NCI-H524 treated with DMSO at 0.1 percent for 48 hours (cell line): ENCODE results near the gene TMEM121B.

Experiments used
- DNase-seq: peaks from one replicate; lab custom pipeline; 2025; lab: John Stamatoyannopoulos, UW

The TMEM121B gene

DNA sequence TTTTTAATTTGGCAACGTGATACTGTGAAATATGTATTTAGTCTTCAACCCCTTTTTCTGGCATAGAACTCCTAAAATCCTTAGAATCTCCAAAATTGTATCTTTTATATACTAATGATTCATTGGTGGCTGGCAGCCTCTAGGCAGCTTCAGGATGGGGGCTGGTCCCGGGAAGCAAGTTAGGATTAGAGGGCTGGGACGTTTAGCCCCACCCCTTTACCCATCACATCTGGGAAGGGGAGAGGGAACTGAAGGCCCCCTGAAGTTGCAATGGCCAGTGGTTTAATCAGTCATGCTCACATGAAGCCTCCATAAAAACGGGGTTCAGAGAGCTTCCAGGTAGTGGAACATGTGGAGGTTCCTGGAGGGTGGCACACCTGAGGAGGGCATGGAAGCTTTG, 29.3 kb downstream of the TMEM121B start:
- DNase-seq = no peak

DNA sequence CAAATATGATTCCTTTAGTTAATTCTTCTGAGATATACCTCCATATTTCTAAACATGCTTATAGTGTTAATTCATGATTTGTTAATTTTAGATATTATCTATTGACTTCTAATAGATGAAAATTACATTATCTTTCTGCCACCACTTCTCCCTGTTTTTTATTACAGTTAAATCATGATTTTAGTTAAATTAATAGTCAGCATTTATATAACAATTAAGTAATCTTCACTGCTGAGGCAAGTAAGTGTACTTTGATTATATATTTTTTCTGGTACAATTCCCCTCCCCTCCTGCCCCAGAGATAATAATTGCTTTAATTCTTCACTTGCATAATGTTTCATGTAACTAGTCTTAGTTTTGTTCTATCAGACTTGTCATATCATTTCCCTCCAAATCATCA, 30.6 kb downstream of the TMEM121B start:
- DNase-seq = no peak

GRCh38 chr22:17087498-17088131, 33.5 kb downstream of the TMEM121B start:
- DNase-seq = no peak

DNA sequence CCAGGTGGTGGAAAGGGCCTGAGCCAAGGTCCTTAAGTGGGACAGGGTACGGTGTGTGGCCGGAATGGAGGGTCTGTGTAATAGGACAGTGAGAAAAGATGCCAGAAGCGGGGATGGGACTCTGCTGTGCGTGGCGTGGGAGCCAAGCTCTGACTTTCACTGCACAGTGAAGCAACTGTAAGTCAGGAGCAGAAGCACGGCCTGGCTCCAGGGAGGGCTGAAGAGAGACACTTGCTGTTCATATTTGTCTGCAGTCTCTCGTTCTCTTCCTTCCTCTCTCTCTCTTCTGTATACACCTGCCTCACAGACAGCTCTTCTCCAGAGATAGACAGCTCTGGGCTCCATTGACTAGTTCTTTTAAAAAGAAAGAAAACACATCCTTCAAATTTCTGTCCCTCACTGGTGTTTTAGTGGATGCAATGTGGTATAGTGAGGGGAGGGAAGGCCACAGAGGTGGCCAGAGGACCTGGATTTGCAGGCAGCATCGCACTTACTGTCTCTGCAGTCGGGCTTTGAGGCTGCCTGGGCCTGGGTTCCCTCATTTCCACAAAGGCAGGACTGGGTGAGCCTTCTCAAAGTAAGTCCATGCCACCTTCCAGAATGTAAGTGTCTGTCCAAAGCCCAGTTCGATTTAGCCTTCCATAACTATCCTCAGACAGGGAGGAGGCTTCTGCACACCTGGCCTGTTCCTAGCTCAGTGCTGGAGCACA, 34.2 kb downstream of the TMEM121B start:
- no peak for DNase-seq

DNA sequence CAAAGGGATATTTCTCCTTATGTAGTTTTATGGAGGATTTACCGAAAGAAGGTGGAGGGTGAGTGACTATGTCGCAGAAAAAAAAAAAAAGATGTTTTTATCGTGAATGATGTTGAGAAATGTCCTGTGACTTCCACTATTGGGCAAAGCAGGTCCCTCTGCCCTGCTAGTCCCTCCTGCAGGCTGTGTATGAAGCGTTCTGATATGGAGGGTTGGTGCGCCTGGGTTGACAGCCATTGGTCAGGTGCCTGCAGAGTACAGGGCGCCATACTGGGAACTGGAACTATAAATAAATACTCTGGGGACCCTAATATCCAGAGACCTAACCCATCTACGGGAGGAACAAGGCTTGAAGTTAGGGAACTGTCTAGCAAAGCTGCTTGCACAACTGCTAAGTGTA, 34.9 kb downstream of the TMEM121B start:
- no peak for DNase-seq

GRCh38 chr22:17085277-17086181, 35.6 kb downstream of the TMEM121B start:
- no peak for DNase-seq

GRCh38 chr22:17084554-17085276, 36.4 kb downstream of the TMEM121B start, which contains the start of gene IL17RA:
Gene IL17RA (plus strand): TSS chr22:17085000. CDS start chr22:17085092, 92 bp downstream.
- DNase-seq = peak; percentile 41

- no peak for DNase-seq
Observed at GRCh38 chr22:17083811-17084441, 37.2 kb downstream of the TMEM121B start.

GRCh38 chr22:17083255-17083654, 37.9 kb downstream of the TMEM121B start:
- no peak for DNase-seq

- DNase-seq = no peak
Observed at GRCh38 chr22:17079572-17079971, 41.6 kb downstream of the TMEM121B start.

DNA sequence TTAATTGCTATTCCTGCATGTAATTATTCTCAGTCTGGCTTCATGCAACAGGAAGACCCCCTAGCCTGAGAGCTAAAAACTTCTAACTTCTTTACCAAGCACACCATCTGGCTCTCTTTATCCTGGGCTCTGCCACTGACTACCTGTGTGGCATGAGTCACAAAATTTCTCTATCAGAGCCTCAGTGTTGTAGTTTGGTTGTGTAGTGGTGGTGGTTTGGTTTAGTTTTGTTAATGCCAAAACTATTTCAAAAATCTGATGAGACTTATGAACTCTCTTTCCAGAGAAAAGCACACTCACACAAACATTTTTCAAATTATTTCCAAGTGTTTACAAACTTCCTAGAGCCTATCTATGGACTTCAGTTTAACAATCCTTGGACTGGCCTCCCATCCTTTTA, 43.9 kb downstream of the TMEM121B start:
- no peak for DNase-seq

- DNase-seq = no peak
Observed at GRCh38 chr22:17074648-17075002, 46.5 kb downstream of the TMEM121B start.

DNA sequence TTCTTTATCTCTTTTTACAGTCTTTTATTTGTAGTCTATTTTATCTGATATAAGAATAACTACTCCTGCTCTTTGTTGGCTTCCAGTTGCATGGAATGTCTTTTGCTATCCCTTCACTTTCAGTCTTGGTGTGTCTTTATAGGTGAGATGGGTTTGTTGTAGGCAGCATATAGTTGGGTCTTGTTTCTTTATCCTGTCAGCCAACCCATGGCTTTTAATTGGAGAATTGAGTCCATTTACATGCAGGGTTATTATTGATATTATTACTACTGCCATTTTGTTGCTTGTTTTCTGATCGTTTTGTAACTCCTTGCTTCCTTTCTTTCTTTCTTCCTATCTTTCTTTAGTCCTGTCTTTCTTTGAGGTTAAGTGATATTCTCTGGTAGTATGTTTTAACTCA, 48.3 kb downstream of the TMEM121B start:
- DNase-seq = no peak
